Transverse colon (tissue), 3 donors: ENCODE data around the gene YWHAE.

Source experiments
- CTCF ChIP-seq, 5 experiments: fragments of 200-600 bp in 3 of 5; fragments of 450-650 bp in 2 of 5; sonication (generic) in 3 of 5; IDR thresholded peaks; 1 replicate in 2 of 5; 2 replicates in 3 of 5; pipeline ENCODE4 v1.5.1; 2016 to 2017; ENCODE audit warnings: antibody characterized with exemption in 5 of 5, inconsistent platforms in 3 of 5, mild to moderate bottlenecking in 2 of 5, moderate library complexity in 1 of 5
- EP300 ChIP-seq: sonication (generic); formaldehyde crosslinking; IDR thresholded peaks from one replicate; pipeline ENCODE4 v1.6.1; 2017; ENCODE audit warnings: antibody characterized with exemption, low read depth
- POLR2A ChIP-seq: fragments of 450-650 bp; IDR thresholded peaks from one replicate; pipeline ENCODE4 v1.6.1; 2016; ENCODE audit warnings: antibody characterized with exemption, mild to moderate bottlenecking, moderate library complexity

DNA sequence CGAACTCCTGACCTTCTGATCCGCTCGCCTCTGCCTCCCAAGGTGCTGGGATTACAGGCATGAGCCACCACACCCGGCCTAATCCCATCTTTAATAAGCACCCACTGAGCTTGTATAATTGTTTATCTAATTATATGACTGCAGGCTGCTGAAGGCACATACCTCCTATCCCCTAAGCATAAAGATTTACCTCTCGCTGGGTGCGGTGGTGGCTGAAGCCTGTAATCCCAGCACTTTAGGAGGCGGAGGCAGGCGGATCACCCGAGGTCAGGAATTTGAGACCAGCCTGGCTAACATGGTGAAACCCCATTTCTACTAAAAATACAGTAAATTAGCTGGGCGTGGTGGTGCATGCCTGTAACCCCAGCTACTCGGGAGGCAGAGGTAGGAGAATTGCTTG lies 20.1 kb upstream of the YWHAE start:
- TF ChIP-seq CTCF (IDR thresholded peaks at IDR 0.05) = no peak
- no peak for TF ChIP-seq EP300
- TF ChIP-seq POLR2A = no peak
